Middle frontal gyrus (tissue), 1 donor: ENCODE measurements around the gene SPG11.
"Not testable (repeated sequence)": the region's sequence is repeated elsewhere in the genome, so short reads cannot be mapped to it uniquely, and the experiment has no call there.

Source experiments
- DNase-seq: peaks from one replicate; pipeline ENCODE4 v3.0.0-alpha.2; 2015; ENCODE audit warnings: low spot score; ENCODE audit errors: extremely low spot score

The SPG11 gene

GRCh38 chr15:44682809-44683682, 19.6 kb upstream of the SPG11 start:
- not testable (repeated sequence) for DNase-seq

GRCh38 chr15:44682211-44682610, 18.7 kb upstream of the SPG11 start:
- no peak for DNase-seq

GRCh38 chr15:44676676-44677075, 13.2 kb upstream of the SPG11 start:
- DNase-seq: no peak

- DNase-seq: no peak
Measured at GRCh38 chr15:44675911-44676310, 12.4 kb upstream of the SPG11 start.

GRCh38 chr15:44673639-44674038, 10.2 kb upstream of the SPG11 start:
- no peak for DNase-seq

GRCh38 chr15:44670087-44670950, 6.9 kb upstream of the SPG11 start:
- no peak for DNase-seq

- DNase-seq: no peak
Measured at GRCh38 chr15:44668921-44669320, 5.5 kb upstream of the SPG11 start.

GRCh38 chr15:44667039-44667360, 3.5 kb upstream of the SPG11 start:
- no peak for DNase-seq

- DNase-seq: no peak
Measured at GRCh38 chr15:44666210-44667038, 3.0 kb upstream of the SPG11 start.

GRCh38 chr15:44662478-44663409, 718 bp downstream of the SPG11 start:
- DNase-seq: no peak

GRCh38 chr15:44661576-44661975, 1.9 kb downstream of the SPG11 start:
- no peak for DNase-seq

- no peak for DNase-seq
Measured at GRCh38 chr15:44659056-44659455, 4.4 kb downstream of the SPG11 start.

- DNase-seq: no peak
Measured at GRCh38 chr15:44657378-44657777, 6.1 kb downstream of the SPG11 start.

- DNase-seq: no peak
Measured at GRCh38 chr15:44656913-44657312, 6.5 kb downstream of the SPG11 start.

- no peak for DNase-seq
Measured at GRCh38 chr15:44656298-44656697, 7.2 kb downstream of the SPG11 start.

GRCh38 chr15:44654858-44655257, 8.6 kb downstream of the SPG11 start:
- no peak for DNase-seq

GRCh38 chr15:44647637-44648036, 15.8 kb downstream of the SPG11 start:
- DNase-seq: no peak

- DNase-seq: no peak
Measured at GRCh38 chr15:44647036-44647435, 16.4 kb downstream of the SPG11 start.

- no peak for DNase-seq
Measured at GRCh38 chr15:44646460-44646859, 17.0 kb downstream of the SPG11 start.

GRCh38 chr15:44641651-44642050, 21.8 kb downstream of the SPG11 start:
- no peak for DNase-seq

- DNase-seq: no peak
Measured at GRCh38 chr15:44636976-44637375, 26.5 kb downstream of the SPG11 start.
